Measurements from ENCODE around the gene PROSER3.

GRCh38 chr19:35777961-35778360, 20.0 kb downstream of the PROSER3 start:
- TF ChIP-seq, protein P1, sequence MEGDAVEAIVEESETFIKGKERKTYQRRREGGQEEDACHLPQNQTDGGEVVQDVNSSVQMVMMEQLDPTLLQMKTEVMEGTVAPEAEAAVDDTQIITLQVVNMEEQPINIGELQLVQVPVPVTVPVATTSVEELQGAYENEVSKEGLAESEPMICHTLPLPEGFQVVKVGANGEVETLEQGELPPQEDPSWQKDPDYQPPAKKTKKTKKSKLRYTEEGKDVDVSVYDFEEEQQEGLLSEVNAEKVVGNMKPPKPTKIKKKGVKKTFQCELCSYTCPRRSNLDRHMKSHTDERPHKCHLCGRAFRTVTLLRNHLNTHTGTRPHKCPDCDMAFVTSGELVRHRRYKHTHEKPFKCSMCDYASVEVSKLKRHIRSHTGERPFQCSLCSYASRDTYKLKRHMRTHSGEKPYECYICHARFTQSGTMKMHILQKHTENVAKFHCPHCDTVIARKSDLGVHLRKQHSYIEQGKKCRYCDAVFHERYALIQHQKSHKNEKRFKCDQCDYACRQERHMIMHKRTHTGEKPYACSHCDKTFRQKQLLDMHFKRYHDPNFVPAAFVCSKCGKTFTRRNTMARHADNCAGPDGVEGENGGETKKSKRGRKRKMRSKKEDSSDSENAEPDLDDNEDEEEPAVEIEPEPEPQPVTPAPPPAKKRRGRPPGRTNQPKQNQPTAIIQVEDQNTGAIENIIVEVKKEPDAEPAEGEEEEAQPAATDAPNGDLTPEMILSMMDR (IDR thresholded peaks at IDR 0.05; ENCODE audit: poor library complexity, severe bottlenecking): no peak
- TF ChIP-seq EZH2 (IDR thresholded peaks at IDR 0.05; ENCODE audit: borderline replicate concordance, insufficient read depth, low read length, poor library complexity, severe bottlenecking) (no peak), MXI1 (conservative IDR thresholded peaks at IDR 0.05; ENCODE audit: poor library complexity, severe bottlenecking) (no peak), EP300 (conservative IDR thresholded peaks at IDR 0.05; ENCODE audit: poor library complexity, severe bottlenecking) (no peak)
